Thyroid gland (tissue), 4 donors: ENCODE data around the gene DIRAS1.

ENCODE experiments used
- POLR2A ChIP-seq, 2 donors: fragments of 450-650 bp; IDR thresholded peaks; one replicate each; pipeline ENCODE4 v1.6.1; 2017; ENCODE audit warnings: antibody characterized with exemption in 2 of 2, mild to moderate bottlenecking in 2 of 2, moderate library complexity in 1 of 2
- TF ChIP-seq, protein P1 (sequence below), 6 experiments: fragments of 200-600 bp in 3 of 6; fragments of 450-650 bp in 3 of 6; sonication (generic) in 3 of 6; IDR thresholded peaks; one replicate each; pipeline ENCODE4 v1.5.1; 2016 to 2019; ENCODE audit warnings: antibody characterized with exemption in 6 of 6, mild to moderate bottlenecking in 2 of 6, inconsistent platforms in 1 of 6, moderate library complexity in 1 of 6

DNA sequence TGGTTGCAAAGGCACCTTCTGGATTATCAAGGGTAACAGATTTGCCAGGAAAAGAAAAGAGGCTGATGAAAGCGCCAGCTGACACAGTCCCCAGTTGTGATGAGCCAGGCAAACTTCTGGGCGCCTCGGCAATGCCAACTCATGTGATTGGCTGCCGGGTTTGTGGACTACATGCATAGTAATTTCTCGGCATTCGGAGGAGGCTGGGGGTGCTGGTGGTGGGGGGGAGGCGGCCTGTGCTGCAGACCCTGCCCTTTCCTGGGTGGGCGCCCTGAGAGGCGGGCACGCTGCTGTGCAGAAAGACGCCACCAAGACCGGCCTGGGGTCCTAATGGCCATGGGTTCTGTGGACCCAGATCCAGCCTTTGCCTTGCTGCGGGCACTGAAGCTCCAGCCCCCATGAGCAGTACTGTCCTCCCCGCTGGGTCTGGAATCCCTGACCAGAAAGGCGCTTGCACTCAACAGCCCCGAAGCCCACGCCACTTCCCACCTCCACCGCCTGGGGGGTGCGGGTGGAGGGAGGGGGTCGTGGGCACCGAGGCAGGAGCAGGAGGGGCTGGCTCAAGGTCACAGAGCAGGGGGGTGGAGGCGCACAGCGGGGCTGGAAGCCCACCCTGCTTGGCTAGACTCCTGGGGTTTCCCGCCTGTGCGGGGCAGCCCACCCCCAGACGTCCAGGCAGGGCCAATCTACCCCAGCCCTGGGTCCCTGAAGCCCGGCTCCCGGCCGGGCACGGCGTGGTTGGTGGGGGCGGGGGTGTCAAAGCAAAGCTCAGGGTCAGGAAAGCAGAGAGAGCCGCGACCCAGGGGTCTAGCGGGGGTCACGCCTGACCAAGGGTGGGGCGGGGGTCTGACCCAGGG is 1.0 kb downstream of the DIRAS1 start:
- TF ChIP-seq, protein P1, sequence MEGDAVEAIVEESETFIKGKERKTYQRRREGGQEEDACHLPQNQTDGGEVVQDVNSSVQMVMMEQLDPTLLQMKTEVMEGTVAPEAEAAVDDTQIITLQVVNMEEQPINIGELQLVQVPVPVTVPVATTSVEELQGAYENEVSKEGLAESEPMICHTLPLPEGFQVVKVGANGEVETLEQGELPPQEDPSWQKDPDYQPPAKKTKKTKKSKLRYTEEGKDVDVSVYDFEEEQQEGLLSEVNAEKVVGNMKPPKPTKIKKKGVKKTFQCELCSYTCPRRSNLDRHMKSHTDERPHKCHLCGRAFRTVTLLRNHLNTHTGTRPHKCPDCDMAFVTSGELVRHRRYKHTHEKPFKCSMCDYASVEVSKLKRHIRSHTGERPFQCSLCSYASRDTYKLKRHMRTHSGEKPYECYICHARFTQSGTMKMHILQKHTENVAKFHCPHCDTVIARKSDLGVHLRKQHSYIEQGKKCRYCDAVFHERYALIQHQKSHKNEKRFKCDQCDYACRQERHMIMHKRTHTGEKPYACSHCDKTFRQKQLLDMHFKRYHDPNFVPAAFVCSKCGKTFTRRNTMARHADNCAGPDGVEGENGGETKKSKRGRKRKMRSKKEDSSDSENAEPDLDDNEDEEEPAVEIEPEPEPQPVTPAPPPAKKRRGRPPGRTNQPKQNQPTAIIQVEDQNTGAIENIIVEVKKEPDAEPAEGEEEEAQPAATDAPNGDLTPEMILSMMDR (IDR thresholded peaks at IDR 0.05): no peak
- TF ChIP-seq POLR2A (IDR thresholded peaks at IDR 0.05): no peak
